Caco-2 (cell line): ENCODE measurements around the gene LMBR1. TPM values are rescaled to one million over a fixed set of nuclear protein-coding genes. Genes with fewer than 3 reads are reported as not detected.
A peak's percentile ranks its signal among the peaks of the same experiment; 100 is the strongest.

ENCODE experiments used
- BruUV-seq: library from RNA; stranded (reverse); fragments of 400-500 nt; replicated peaks from 2 replicates; lab custom pipeline; 2021; lab: Mats Ljungman, UMichigan
- CTCF ChIA-PET: fragments of 300-600 bp; sonication (Branson Sonifier 250); formaldehyde crosslinking; loops from one replicate; lab custom pipeline; 2022; ENCODE audit warnings: antibody characterized with exemption; lab: Charles Lee
- POLR2A ChIA-PET: fragments of 300-600 bp; sonication (Branson Sonifier 250); formaldehyde crosslinking; loops from one replicate; lab custom pipeline; 2022; ENCODE audit warnings: antibody characterized with exemption; lab: Charles Lee
- DNase-seq, 2 experiments: peaks; one replicate each; pipeline versions ENCODE4 v3.0.0 to v3.0.0-alpha.2; 2020 to 2022
- H3K27me3 ChIP-seq: replicated peaks from 2 replicates; pipeline ENCODE4 v1.6.0; 2011; ENCODE audit warnings: low read length; ENCODE audit not compliant: control insufficient read depth, insufficient read depth
- H3K36me3 ChIP-seq: 2 replicates; pipeline ENCODE4 v1.5.1; 2011; ENCODE audit warnings: low read length; ENCODE audit not compliant: control insufficient read depth, insufficient read depth
- H3K4me1 ChIP-seq: fragments of 250-450 bp; sonication (Bioruptor Pico); 2 replicates; pipeline ENCODE4 v1.5.1; 2020; ENCODE audit warnings: mild to moderate bottlenecking
- H3K4me3 ChIP-seq: 2 replicates; pipeline ENCODE4 v1.5.1; 2011; ENCODE audit warnings: low read depth, mild to moderate bottlenecking, control low read depth, low read length
- H3K9me3 ChIP-seq: fragments of 250-450 bp; sonication (Bioruptor Pico); 2 replicates; pipeline ENCODE4 v1.5.1; 2020; ENCODE audit warnings: mild to moderate bottlenecking, moderate library complexity
- H3K27ac Mint-ChIP-seq: one replicate; pipeline ENCODE4 v1.8.0; 2022; ENCODE audit warnings: mixed read lengths; ENCODE audit not compliant: unreplicated experiment
- H3K27me3 Mint-ChIP-seq: one replicate; pipeline ENCODE4 v1.8.0; 2022; ENCODE audit warnings: mixed read lengths; ENCODE audit not compliant: insufficient read depth, unreplicated experiment
- H3K36me3 Mint-ChIP-seq: one replicate; pipeline ENCODE4 v1.8.0; 2022; ENCODE audit warnings: mild to moderate bottlenecking, mixed read lengths; ENCODE audit not compliant: insufficient read depth, unreplicated experiment
- H3K4me1 Mint-ChIP-seq: one replicate; pipeline ENCODE4 v1.8.0; 2022; ENCODE audit warnings: low read depth, mixed read lengths; ENCODE audit not compliant: unreplicated experiment
- H3K4me3 Mint-ChIP-seq: one replicate; pipeline ENCODE4 v1.8.0; 2022; ENCODE audit warnings: mild to moderate bottlenecking, moderate library complexity, mixed read lengths; ENCODE audit not compliant: unreplicated experiment
- H3K9me3 Mint-ChIP-seq: one replicate; pipeline ENCODE4 v1.8.0; 2022; ENCODE audit warnings: mixed read lengths; ENCODE audit not compliant: unreplicated experiment
- intact Hi-C: fragments of 100-400 bp; cut with micrococcal nuclease; formaldehyde crosslinking; loops from one replicate; pipeline ENCODE4 v1.10.0; 2022; ENCODE audit not compliant: unreplicated experiment
- total RNA-seq: library from RNA; stranded (reverse); gene quantifications from 2 replicates; pipeline ENCODE4 v1.2.3, GENCODE V29; 2022
- TF ChIP-seq, protein P1 (sequence below), 2 experiments: fragments of 200-600 bp in 1 of 2; IDR thresholded peaks; 1 replicate in 1 of 2; 2 replicates in 1 of 2; pipeline versions ENCODE4 v1.5.1 to v1.8.0; 2011 to 2022; ENCODE audit warnings: antibody characterized with exemption in 1 of 2, control low read depth in 1 of 2, inconsistent platforms in 1 of 2, low read depth in 1 of 2, low read length in 1 of 2, mild to moderate bottlenecking in 1 of 2, moderate library complexity in 1 of 2; ENCODE audit not compliant: insufficient read depth in 1 of 2, severe bottlenecking in 1 of 2, unreplicated experiment in 1 of 2

LMBR1 gene
- total RNA-seq, 1 experiment from 2014 or later, result 77.9 TPM

- intact Hi-C loops, result no loop called here
- no peak overlapping the region for H3K4me3 Mint-ChIP-seq
- H3K4me1 ChIP-seq, result no peaks in the 10 kb centered on the region
- POLR2A ChIA-PET, result no interaction called here
- TF ChIP-seq, protein P1, sequence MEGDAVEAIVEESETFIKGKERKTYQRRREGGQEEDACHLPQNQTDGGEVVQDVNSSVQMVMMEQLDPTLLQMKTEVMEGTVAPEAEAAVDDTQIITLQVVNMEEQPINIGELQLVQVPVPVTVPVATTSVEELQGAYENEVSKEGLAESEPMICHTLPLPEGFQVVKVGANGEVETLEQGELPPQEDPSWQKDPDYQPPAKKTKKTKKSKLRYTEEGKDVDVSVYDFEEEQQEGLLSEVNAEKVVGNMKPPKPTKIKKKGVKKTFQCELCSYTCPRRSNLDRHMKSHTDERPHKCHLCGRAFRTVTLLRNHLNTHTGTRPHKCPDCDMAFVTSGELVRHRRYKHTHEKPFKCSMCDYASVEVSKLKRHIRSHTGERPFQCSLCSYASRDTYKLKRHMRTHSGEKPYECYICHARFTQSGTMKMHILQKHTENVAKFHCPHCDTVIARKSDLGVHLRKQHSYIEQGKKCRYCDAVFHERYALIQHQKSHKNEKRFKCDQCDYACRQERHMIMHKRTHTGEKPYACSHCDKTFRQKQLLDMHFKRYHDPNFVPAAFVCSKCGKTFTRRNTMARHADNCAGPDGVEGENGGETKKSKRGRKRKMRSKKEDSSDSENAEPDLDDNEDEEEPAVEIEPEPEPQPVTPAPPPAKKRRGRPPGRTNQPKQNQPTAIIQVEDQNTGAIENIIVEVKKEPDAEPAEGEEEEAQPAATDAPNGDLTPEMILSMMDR (IDR thresholded peaks at IDR 0.05; ENCODE audit: insufficient read depth in 1 of 2, low read depth in 1 of 2, low read length in 1 of 2, severe bottlenecking in 1 of 2, unreplicated experiment in 1 of 2), result no peak
- no peaks in the 10 kb centered on the region for H3K36me3 ChIP-seq
- no peaks in the 10 kb centered on the region for H3K9me3 ChIP-seq
- no peak overlapping the region for H3K4me3 ChIP-seq
- CTCF ChIA-PET, result no interaction called here
- peaks cover 8% of the 10 kb centered on the region for H3K36me3 Mint-ChIP-seq
- no peaks in the 10 kb centered on the region for H3K27me3 Mint-ChIP-seq
- no peaks in the 10 kb centered on the region for H3K4me1 Mint-ChIP-seq
- BruUV-seq, result no TSS peak
- H3K9me3 Mint-ChIP-seq, result no peaks in the 10 kb centered on the region
- H3K27ac Mint-ChIP-seq, result no peak overlapping the region
- DNase-seq, result no peak
- no peaks in the 10 kb centered on the region for H3K27me3 ChIP-seq
Observed at GRCh38 chr7:156829669-156830336, 63.2 kb downstream of the LMBR1 start.

DNA sequence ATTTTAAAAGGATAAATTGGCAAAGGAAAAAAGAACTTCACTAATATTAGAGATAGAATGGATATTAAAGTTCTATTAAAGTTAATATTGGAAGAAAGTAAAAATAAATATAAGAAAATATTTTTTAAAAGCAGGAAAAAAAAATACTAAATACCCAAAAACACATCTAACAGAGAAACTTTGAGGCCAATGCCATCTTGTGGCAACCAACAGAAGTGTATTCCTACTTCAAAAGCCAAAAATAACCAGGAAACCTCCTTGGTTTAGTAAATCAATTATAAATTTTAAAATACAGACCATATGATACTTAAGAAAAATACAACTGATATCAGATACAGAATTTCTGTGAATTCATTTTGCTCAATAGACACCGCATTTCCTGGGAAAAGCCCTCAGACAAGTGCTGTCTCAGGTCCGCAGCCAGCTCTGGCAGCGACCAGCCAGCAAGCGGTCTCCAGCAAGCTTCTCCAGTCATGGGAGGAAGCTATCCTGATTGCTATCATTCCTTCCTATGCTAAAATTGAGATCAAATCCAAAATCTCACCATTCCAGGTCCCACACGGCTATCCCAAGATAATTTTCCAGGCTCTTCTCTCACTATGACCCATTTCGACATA lies 65.3 kb downstream of the LMBR1 start:
- Histone ChIP-seq H3K4me1 (no peaks in the 10 kb centered on the region), H3K27me3 (no peaks in the 10 kb centered on the region), H3K36me3 (no peaks in the 10 kb centered on the region), H3K9me3 (no peaks in the 10 kb centered on the region), H3K4me3 (no peak overlapping the region)
- Mint-ChIP-seq H3K4me3 (no peak overlapping the region), H3K36me3 (peaks cover 5% of the 10 kb centered on the region), H3K27ac (no peak overlapping the region), H3K4me1 (no peaks in the 10 kb centered on the region), H3K9me3 (no peaks in the 10 kb centered on the region), H3K27me3 (no peaks in the 10 kb centered on the region)
- intact Hi-C loops, result no loop called here
- no peak for DNase-seq
- TF ChIP-seq, protein P1 (IDR thresholded peaks at IDR 0.05; ENCODE audit: insufficient read depth in 1 of 2, low read depth in 1 of 2, low read length in 1 of 2, severe bottlenecking in 1 of 2, unreplicated experiment in 1 of 2), result peak; percentile 55 to 71
- CTCF ChIA-PET, result interaction anchor here (0.8 kb wide), 1 partner anchor 59 kb away, joined by 3 read pairs; no protein-coding TSS in a partner anchor
- BruUV-seq, result no TSS peak
- POLR2A ChIA-PET, result interaction anchor here (0.5 kb wide), 1 partner anchor 213 kb away, joined by 9 read pairs; no protein-coding TSS in a partner anchor

DNA sequence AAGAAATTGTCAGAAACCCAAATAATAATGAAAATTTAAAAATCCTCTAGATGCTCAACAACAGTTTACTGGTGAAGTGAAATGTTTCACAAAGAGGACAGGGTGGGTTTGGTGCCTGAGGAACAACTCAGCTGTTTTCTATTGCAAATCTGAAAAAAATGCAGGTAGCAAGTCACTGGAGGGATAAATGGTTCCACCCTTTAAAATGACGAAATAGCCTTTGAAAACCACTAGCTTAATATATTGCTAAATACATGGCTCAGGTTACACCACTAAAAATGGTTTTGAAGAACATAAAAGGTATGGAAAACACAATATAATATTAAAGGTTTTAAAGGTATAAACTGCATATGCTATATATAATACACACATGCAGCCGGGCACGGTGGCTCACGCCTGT lies 69.5 kb downstream of the LMBR1 start:
- no peak overlapping the region for H3K27ac Mint-ChIP-seq
- Histone ChIP-seq H3K9me3 (no peaks in the 10 kb centered on the region), H3K4me1 (peaks cover 1% of the 10 kb centered on the region), H3K27me3 (no peaks in the 10 kb centered on the region), H3K36me3 (no peaks in the 10 kb centered on the region), H3K4me3 (no peak overlapping the region)
- H3K4me3 Mint-ChIP-seq, result no peak overlapping the region
- no peak for DNase-seq
- peaks cover 10% of the 10 kb centered on the region for H3K36me3 Mint-ChIP-seq
- peaks cover 2% of the 10 kb centered on the region for H3K4me1 Mint-ChIP-seq
- TF ChIP-seq, protein P1 (IDR thresholded peaks at IDR 0.05; ENCODE audit: insufficient read depth in 1 of 2, low read depth in 1 of 2, low read length in 1 of 2, severe bottlenecking in 1 of 2, unreplicated experiment in 1 of 2), result no peak
- H3K27me3 Mint-ChIP-seq, result no peaks in the 10 kb centered on the region
- no TSS peak for BruUV-seq
- intact Hi-C loops, result no loop called here
- H3K9me3 Mint-ChIP-seq, result no peaks in the 10 kb centered on the region
- ChIA-PET CTCF (no interaction called here), POLR2A (no interaction called here)
